ENCODE measurements around the gene HOXD3. TPM values are rescaled to one million over a fixed set of nuclear protein-coding genes. Genes with fewer than 3 reads are reported as not detected.
A peak's percentile ranks its signal among the peaks of the same experiment; 100 is the strongest.

HOXD3 gene
- total RNA-seq, 1 donor from 2014 or later: 25.4 TPM

DNA sequence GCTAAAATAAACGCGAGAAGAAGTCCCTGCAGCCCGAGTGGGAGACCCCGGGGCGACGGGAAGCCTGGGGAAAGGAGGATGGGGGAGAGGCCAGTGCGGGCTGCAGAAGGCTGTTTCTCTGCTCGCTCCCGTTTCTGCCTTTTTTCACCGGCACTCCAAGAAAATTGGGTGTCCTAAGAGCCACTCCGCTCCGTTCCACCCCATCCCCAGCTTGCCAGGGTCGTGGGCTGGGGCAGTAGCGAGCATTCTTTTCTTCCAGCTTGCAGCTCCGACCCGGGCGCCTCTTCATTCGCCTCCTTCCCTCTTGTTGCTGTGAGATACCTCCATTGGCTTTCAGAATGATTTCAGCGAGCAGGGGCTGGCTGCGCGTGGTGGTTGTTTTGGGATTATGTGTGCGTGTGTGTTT, 1.1 kb downstream of the HOXD3 start:
- TF ChIP-seq, protein P1, sequence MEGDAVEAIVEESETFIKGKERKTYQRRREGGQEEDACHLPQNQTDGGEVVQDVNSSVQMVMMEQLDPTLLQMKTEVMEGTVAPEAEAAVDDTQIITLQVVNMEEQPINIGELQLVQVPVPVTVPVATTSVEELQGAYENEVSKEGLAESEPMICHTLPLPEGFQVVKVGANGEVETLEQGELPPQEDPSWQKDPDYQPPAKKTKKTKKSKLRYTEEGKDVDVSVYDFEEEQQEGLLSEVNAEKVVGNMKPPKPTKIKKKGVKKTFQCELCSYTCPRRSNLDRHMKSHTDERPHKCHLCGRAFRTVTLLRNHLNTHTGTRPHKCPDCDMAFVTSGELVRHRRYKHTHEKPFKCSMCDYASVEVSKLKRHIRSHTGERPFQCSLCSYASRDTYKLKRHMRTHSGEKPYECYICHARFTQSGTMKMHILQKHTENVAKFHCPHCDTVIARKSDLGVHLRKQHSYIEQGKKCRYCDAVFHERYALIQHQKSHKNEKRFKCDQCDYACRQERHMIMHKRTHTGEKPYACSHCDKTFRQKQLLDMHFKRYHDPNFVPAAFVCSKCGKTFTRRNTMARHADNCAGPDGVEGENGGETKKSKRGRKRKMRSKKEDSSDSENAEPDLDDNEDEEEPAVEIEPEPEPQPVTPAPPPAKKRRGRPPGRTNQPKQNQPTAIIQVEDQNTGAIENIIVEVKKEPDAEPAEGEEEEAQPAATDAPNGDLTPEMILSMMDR (conservative IDR thresholded peaks at IDR 0.05): no peak
- Mint-ChIP-seq H3K4me3 (peak overlapping the region; percentile 88), H3K9me3 (no peaks in the 10 kb centered on the region), H3K27ac (peak overlapping the region; percentile 83), H3K36me3 (peaks cover 16% of the 10 kb centered on the region), H3K27me3 (peaks cover 93% of the 10 kb centered on the region), H3K4me1 (ENCODE audit: unreplicated experiment) (peaks cover 31% of the 10 kb centered on the region)
- no peak for DNase-seq (ENCODE audit: extremely low spot score, unreplicated experiment)

DNA sequence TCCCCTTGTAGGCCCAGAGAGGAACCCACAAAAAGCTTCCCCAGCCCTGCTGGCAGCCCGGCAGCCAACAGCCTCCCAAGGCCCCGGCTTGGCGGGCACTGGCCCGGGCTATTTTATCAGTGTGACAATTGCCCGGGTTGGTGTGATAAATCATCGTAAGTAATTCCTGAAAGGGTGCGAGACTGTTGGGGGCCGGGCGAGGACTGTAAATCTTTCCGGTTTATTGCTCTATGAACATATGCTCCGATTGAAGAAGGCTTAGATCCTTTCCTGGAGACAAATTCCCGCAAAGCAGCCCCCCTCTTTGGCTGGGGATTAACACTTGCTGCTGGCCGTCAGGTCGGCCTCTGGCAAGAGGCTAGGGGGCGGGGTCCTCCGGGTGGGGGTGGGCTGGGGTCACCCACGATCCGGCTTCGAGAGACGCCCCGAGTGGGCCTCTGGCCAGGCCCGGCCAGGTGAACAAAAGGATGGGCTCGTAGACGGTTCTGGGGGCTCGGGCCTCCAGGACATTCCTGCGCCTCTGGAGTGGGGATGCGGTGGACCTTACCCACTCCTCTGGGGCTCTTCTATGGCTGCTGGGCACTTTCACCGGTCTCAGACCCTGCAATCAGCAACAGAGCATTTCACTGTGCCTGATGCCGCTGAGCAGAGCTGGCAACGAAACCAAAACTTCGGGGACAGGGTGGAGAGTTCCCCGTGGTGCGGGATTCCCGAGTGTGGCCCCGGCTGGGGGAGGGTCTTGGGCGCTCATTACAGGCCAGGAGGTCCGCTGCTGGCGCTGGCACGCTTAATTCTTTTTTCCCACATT, 2.0 kb downstream of the HOXD3 start:
- DNase-seq (ENCODE audit: extremely low spot score, unreplicated experiment): no peak
- Mint-ChIP-seq H3K9me3 (no peaks in the 10 kb centered on the region), H3K36me3 (peaks cover 16% of the 10 kb centered on the region), H3K4me1 (ENCODE audit: unreplicated experiment) (peaks cover 36% of the 10 kb centered on the region), H3K4me3 (peak overlapping the region; percentile 88), H3K27ac (peak overlapping the region; percentile 83), H3K27me3 (peaks cover 93% of the 10 kb centered on the region)
- TF ChIP-seq, protein P1 (conservative IDR thresholded peaks at IDR 0.05): no peak

DNA sequence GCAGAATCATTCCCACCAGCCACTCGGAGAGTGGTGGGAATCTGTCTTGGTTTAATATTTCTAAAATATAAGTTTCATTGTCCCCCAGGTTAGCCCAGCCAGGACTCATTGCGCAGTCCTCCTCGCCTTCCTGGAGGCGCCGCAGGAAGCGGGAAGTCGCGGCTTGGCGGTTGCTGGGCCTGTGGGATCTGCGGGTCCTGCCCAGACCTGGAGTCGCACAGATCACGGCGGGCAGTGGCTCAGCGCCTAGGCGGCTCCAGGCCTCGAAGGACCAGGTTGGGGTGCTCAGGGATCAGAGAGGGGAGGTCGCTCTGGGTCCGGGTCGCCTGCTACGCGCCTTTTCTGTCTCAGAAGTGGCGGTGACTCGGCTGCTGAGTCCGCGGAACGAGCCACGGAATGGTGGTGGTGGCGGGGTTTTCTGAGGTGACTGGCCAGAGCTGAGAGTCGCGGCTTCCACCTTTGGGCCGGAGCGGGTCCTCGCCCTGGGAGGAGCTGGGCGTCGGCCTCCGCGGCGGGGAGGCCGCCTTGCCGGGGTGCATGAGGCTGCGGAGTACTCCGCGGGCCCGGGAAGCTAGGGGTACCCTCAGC, 2.6 kb downstream of the HOXD3 start:
- H3K27me3 Mint-ChIP-seq: peaks cover 93% of the 10 kb centered on the region
- H3K36me3 Mint-ChIP-seq: peaks cover 10% of the 10 kb centered on the region
- H3K4me3 Mint-ChIP-seq: peak overlapping the region; percentile 88
- H3K27ac Mint-ChIP-seq: peak overlapping the region; percentile 74
- peaks cover 39% of the 10 kb centered on the region for H3K4me1 Mint-ChIP-seq (ENCODE audit: unreplicated experiment)
- TF ChIP-seq, protein P1 (conservative IDR thresholded peaks at IDR 0.05): no peak
- DNase-seq (ENCODE audit: extremely low spot score, unreplicated experiment): no peak
- no peaks in the 10 kb centered on the region for H3K9me3 Mint-ChIP-seq

DNA sequence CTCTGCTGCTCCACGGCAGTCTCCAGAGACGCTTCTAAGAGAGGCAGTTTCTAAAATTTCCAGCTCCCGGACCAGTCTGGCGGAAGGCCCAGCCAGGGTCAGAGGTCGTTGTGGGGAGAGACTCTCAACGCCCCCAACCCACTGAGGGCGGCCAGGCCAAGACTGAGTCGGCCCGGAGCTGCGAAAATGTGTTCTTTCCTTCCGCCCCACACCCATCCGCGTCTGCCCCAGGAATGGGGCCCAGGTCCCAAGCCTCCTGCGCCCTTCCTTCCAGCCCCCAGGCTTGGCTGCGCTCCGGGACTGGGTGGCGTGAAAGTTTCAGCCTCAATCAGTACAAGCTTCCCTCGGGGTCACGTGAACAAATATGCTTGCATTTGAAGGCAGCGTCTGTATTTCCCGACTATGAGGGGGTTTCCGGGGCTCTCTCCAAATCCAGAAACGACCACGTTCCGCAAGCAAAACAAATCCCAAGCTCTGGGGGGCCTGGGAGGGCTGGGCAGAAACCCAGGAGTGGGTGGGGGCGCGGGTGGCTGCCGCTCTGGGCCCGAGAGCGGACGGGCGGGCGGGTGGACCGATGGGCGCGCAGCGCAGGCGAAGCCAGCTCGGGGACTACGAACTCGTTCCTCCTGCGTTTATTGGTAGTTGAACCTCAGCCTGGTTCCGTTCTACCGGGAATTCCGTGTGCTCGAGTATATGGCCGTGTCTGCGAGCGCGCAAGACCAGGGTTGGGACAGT, 3.3 kb downstream of the HOXD3 start:
- Mint-ChIP-seq H3K27me3 (peaks cover 93% of the 10 kb centered on the region), H3K4me1 (ENCODE audit: unreplicated experiment) (peaks cover 40% of the 10 kb centered on the region), H3K36me3 (peaks cover 4% of the 10 kb centered on the region), H3K27ac (peak overlapping the region; percentile 64), H3K9me3 (no peaks in the 10 kb centered on the region), H3K4me3 (peak overlapping the region; percentile 88)
- DNase-seq (ENCODE audit: extremely low spot score, unreplicated experiment): no peak
- TF ChIP-seq, protein P1 (conservative IDR thresholded peaks at IDR 0.05): no peak

DNA sequence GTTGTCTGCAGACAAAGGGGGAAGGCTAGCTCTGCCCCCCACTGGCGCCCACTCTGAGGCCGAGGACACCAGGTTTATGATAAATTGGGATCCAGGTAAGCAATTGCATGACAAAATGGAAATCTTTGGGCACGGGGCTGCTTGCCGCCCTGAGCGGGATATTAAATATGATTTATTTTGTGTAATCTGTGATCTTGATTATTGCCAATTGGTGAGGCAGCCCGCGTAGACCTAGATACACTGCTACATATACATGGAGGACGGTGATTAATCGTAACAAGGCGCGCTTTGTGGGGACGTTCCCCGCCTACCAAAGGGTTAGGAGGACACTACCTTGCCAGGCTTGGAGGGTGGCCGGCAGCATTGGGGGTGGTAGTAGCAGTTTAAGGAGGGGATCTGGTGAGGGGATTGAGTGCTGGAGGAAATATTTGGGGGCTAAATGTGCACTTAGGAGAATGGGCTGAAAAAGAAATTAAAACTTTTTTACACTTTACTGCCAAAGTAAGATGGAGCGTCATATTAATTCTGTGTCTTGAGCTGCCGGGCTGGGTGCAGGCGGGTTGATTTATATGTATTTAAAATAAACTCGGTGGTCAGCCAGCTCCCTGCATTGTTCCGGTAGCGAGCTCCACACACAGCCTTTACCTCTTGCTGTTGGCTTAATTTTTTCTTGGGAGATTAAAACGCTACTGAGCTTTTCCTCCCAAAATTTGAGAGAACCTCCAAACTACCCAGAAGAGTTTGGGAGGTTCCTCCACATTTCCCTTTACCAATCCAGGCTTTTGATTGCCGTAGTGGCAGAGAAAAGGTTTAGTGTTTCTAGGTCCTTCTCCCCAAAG, 4.1 kb downstream of the HOXD3 start:
- no peak for DNase-seq (ENCODE audit: extremely low spot score, unreplicated experiment)
- Mint-ChIP-seq H3K27me3 (peaks cover 93% of the 10 kb centered on the region), H3K4me1 (ENCODE audit: unreplicated experiment) (peaks cover 48% of the 10 kb centered on the region), H3K36me3 (no peaks in the 10 kb centered on the region), H3K9me3 (no peaks in the 10 kb centered on the region), H3K27ac (peak overlapping the region; percentile 64), H3K4me3 (peak overlapping the region; percentile 88)
- TF ChIP-seq, protein P1 (conservative IDR thresholded peaks at IDR 0.05): no peak
